GOT3 (cell line): ENCODE measurements around the gene GPRC6A.
"Not testable (repeated sequence)": the region's sequence is repeated elsewhere in the genome, so short reads cannot be mapped to it uniquely, and the experiment has no call there.

ENCODE experiments used
- DNase-seq: peaks from one replicate; lab custom pipeline; 2025; ENCODE audit warnings: mixed read lengths; lab: John Stamatoyannopoulos, UW

Gene GPRC6A, protein sequence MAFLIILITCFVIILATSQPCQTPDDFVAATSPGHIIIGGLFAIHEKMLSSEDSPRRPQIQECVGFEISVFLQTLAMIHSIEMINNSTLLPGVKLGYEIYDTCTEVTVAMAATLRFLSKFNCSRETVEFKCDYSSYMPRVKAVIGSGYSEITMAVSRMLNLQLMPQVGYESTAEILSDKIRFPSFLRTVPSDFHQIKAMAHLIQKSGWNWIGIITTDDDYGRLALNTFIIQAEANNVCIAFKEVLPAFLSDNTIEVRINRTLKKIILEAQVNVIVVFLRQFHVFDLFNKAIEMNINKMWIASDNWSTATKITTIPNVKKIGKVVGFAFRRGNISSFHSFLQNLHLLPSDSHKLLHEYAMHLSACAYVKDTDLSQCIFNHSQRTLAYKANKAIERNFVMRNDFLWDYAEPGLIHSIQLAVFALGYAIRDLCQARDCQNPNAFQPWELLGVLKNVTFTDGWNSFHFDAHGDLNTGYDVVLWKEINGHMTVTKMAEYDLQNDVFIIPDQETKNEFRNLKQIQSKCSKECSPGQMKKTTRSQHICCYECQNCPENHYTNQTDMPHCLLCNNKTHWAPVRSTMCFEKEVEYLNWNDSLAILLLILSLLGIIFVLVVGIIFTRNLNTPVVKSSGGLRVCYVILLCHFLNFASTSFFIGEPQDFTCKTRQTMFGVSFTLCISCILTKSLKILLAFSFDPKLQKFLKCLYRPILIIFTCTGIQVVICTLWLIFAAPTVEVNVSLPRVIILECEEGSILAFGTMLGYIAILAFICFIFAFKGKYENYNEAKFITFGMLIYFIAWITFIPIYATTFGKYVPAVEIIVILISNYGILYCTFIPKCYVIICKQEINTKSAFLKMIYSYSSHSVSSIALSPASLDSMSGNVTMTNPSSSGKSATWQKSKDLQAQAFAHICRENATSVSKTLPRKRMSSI

DNA sequence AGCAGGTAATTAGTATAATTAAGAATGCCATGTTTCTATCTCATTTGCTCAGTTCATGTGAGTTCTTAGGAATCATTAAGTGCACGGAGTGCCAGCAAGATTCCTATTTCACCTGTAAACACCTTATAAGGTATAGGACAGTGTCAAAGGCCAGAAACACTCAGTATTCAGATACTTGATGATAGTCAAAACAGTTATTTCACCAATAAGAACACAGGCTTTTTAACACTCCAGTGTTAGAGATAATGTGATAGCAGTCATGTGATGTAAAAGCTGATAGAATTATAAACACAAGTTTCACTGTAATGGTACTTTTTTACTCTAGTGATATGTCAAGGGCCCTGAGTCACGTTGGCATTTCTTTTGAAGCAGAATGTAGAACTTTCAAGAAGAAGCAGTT lies at the start of gene GPRC6A:
Gene GPRC6A, minus strand, starts transcription at position 101 of the 400 bp plus-strand sequence. Its CDS starts 70 bp downstream, at position 31.
- no peak for DNase-seq

DNA sequence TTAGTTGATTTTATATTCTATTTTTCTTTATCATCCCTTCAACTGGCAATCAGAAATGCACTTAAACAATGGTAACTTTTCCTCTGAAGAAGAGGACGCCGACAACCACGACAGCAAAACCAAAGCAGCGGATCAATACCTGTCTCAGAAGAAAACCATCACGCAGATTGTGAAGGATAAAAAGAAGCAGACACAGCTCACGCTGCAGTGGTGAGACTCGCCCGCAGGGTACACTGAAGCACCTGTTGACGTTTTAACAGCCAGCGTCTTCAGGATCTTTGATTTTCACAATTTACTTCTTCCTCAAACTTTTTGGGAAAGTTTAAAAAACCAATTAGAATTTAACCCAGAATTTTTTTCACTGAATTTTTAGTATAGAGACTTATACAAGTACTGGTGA lies 48.9 kb upstream of the GPRC6A start:
- no peak for DNase-seq

DNA sequence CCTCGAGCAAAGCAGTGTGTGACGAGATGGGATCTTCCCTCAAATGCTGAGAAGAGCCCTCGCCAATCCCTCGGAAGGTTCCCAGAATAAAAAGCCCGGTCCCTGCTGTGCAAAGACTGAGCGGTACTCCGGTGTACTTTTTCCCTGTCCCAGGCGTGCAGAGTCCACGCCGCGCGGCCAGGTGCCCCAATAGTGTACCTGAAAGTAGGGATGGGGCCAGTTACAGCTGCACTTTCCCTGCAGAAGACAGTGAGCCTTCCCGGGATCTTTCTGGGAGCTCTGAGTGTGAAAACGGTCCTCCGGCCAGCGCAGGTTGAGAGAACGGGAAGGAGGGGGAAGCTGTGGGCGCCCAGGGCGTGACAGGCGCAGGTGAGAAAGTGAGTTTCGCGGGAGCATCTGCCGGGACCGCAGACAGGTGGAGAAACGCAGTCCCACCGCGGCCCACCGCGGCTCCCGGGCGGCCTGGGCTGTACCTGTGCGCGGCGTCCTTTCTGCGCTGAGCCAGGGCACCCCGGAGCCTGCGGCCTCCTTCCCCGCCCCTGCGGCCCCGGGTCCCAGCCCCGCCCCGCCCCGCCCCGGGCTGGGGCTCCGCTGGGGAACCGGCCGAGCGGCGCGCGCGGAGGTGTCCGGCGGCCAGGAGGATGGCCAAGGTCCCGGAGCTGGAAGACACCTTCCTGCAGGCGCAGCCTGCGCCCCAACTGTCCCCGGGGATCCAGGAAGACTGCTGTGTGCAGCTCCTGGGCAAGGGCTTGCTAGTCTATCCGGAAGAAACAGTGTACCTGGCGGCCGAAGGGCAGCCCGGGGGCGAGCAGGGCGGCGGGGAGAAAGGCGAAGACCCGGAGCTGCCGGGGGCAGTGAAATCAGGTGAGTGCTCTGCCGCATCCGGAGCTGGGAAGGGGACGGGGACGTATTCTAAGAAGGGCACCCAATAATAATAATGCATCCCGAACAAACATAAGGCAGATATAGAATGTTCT lies 48.0 kb upstream of the GPRC6A start, which contains the start of gene RFX6:
Gene RFX6, plus strand, starts transcription at position 608 of the 977 bp plus-strand sequence. Its CDS starts 34 bp downstream, at position 642.
- DNase-seq = no peak

DNA sequence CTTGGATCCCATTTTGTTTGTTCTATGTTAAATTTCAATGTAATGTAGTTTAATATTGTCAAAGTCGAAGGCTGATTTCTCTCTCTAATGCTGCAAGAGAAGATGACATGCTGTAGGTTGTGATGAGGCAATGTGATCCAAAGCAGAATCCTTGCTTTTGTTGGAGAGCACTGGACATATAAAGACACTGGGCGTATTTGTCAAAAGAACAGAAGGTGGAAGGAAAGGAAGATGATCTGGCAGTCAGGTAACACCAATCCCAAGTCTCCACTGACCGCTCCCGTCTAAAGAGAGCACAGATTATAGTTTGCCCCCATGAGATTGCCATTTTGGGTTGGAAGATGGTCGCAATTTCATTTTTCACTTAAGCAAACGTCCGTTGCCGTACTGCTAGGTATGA lies 47.2 kb upstream of the GPRC6A start:
- DNase-seq = no peak

DNA sequence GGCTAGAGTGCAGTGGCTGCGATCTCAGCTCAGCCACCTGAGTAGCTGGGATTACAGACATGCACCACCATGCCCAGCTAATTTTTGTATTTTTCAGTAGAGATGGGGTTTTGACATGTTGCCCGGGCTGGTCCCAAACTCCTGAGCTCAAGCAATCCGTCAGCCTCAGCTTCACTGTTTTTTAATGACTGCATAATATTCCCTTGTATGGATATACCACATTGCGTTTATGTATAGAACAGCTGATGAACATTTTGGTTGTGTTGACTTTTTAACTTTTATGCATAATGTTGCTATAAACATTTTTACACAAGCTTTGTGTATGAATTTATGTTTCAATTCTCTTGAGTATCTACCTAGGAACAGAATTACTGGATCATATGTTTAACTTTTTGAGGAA lies 43.9 kb upstream of the GPRC6A start:
- DNase-seq = no peak

DNA sequence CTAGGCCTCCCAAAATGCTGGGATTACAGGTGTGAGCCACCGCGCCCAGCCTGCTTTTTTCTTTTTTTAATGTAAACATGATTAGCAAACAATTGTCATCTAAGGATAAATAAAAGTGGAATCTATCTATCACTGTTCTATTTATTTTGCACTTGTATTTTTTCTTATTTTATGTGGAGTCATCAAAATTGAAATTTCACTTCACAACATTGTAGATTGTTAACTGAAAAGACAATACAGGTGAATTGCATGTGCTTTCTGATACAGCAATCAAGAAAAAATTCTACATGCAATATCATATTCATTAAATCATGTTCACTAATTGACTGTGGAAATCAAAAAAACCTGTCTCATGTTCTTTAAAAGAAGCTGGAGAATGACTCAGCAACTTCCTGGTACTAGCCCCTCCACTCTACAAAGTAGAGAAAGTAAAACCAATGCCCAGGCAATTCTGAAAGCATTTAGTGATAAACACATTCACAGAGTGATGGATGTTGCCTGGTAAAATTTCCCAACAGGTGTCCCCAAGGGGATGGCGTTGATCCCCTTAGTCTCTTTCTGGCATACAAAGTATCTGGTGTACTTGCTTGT lies 37.5 kb upstream of the GPRC6A start:
- DNase-seq = no peak

DNA sequence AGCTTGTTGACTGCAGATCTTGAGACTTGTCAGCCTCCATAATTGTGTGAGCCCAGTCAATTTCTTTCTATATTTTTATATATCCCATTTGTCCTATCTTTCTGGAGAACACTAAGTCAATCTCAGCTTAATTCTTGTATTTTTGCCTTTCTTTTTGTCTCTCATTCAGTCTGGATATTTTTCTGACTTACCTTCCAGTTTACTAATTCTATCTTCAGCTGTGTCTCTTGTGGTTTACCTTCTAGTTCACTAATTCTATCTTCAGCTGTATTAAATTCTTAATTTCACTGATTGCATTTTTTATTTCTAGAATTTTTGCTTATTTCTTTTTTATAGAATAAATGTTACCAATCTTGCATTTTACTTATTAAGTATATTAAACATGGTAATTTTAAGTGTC lies 30.4 kb upstream of the GPRC6A start:
- no peak for DNase-seq

DNA sequence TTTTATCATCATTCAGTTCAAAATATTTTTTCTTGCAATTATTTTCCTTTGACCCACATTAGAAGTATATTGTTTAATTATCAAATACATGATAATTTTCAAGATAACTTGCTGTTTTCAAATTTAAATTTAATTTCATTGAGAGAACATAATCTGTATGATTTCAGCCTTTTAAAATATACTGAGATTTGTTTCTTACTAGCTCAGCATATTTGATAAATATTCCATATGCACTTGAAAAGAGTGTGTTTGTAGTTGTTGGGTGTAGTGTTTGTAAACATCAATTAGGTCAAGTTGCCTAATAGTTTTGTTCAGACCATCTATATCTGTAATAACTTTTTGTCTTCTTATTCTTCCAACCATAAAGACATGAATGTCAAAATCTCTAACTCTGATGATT lies 29.2 kb upstream of the GPRC6A start:
- DNase-seq = no peak

DNA sequence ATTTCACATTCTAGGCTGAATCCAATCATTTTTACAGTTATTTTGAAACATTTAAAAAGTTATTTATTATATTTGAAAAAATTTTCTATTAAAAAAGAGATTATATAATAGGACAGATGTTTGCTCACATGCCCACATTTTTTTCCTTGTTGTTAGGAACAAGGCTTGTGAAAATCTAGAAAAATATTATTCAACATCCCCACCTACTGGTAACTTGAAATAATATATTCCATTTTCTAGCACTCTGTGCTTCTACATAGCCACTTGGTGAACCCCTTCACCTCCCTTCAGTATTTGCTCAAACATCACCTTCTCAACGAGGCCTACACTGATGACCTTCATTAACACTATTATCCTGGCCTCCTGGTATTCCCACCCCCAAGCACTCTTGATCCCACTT lies 18.3 kb upstream of the GPRC6A start:
- DNase-seq = no peak

DNA sequence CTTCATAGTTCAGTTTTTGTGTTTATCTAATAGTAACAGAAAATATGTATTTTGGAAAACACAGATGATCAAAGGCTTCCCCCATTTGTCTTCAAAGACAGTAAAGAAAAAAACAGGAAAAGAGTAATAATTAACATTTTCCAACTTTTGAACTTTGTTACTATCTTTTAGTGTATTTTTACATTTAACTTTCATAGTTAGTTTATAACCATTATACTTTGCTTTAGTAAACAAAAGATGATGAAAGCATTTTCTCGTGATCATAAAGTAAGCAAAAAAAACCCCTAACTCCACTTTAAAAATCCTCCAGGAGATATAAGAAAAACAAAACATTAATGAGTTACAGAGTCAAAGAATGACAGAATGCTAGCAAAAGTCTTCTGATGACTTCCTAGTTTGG lies 13.6 kb upstream of the GPRC6A start:
- DNase-seq = no peak

DNA sequence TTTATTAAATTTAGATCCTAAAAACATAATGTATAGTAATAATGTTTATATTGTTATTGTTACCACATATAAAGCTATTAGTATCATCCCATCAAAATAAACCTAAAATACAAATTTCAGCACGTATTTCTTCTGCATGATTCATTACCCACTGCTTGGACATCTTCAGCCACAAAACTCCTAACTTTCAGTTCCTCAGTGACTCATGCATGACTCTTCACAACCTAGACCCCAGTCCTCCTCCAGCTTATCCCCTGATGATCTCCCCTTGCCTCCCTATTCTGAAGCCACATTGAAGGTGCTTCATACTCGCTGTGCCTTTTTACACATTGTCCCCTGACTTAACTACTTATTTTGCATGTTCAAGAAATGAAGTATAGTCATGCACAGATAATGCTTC lies 11.2 kb upstream of the GPRC6A start:
- DNase-seq = no peak

DNA sequence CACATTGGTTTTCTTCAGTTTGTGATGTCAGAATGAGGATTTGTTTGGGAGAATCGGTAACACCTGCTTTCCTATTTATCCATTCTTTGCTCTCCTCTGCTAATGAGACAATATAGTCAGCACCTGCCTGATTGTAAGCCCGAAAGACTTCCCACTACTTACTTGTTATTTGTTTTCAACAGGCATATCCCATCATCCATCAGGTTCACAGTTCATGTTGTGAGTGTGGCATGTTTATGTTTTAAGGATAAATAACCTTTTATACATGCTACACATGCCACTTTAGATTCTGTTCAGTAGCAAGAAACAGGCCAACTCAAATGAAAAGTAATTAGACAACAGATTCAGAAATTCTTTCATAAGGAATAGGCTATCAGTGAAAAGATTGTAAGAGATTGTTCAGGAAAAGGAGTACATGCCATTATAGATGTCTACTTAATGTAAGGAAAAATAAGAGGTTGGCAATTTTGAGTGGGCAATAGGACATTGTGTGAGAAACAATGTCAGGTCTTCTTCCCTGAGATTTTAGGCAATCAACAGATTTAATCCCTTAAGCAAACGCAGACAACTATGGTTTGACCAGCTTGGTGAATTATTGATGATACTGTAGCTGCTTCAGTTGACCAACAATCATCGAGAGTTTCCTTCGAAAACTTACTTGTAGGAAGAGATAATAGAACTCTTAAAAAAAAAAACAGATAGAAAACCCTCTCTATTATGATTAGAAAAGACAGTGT lies 7.9 kb upstream of the GPRC6A start:
- DNase-seq = no peak

DNA sequence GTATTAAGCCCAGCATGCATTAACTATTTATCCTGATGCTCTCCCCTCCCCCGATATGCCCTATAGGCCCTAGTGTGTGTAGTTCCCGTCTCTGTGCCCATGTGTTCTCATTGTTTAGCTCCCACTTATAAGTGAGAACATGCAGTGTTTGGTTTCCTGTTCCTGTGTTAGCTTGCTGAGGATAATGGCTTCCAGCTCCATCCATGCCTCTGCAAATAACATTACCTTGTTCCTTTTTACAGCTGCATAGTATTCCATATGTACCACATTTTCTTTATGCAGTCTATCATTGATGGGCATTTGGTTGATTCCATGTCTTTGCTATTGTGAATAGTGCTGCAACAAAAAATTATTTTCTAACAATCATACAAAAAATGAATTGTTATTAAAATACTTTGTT lies 5.6 kb upstream of the GPRC6A start:
- DNase-seq = not testable (repeated sequence)

DNA sequence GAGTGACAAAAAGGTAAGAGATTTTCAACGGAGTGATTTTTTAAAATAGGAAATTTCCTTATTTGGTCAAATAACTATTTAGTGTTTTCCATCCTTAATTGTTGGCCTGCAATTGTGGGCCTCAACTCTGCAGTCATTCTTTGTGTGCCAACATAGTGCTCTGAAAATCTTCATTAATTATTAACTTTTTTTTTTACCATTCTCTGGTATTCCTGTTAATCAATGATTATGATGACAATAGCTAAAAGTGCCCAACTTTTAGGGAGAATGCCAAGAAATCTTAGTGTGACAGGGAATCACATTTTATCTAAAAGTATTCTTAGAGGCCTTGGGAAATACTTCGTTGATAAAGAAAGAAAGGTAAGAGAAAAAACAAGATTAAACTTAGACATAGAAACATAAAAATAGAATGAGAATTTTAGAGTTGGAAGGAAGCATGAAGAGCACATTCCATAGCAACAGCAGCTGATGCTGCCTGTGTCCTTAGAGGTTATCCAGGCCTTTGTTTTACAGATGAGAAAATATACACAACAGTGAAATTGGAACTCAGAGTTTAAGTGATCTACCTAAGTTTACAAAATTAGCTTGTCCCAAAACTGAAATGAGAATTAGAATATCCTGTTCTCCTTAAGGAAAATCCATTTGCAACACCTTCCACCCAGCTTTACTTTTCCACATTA lies 1.2 kb downstream of the GPRC6A start:
- DNase-seq = no peak

DNA sequence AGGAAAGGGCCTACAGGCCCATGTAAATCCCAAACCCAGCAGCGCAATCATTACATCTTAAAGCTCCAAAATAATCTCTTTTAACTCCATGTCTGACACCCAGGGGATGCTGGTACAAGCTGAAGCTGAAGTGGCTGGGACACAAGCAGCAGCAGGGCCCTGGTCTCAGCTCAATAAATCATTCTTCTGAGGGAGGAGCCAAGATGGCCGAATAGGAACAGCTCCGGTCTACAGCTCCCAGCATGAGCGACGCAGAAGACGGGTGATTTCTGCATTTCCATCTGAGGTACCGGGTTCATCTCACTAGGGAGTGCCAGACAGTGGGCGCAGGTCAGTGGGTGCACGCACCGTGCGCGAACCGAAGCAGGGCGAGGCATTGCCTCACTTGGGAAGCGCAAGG lies 12.5 kb downstream of the GPRC6A start:
- DNase-seq = not testable (repeated sequence)

DNA sequence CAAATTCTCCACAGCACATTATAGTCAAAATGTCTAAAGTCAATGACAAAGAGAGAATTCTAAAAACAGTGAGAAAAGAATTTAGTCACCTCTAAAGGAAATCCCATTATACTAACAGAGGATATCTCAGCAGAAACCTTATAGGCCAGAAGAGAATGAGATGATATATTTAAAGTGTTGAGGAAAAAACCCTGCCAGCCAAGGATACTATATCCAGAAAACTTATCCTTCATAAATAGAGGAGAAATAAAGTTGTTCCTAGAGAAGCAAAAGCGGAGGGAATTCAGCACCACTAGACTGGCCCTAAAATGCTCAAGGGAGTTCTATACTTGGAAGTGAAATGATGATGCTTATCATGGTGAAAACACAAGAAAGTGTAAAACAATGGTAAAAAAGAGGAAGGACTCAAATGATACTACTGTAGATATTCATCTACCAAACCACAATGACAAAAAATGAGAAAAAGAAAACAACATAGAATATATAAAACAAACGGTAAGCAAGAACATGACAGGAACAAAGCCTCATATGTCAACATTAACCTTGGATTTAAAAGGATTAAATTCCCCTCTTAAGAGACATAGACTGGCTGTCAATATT lies 16.7 kb downstream of the GPRC6A start:
- DNase-seq = no peak

DNA sequence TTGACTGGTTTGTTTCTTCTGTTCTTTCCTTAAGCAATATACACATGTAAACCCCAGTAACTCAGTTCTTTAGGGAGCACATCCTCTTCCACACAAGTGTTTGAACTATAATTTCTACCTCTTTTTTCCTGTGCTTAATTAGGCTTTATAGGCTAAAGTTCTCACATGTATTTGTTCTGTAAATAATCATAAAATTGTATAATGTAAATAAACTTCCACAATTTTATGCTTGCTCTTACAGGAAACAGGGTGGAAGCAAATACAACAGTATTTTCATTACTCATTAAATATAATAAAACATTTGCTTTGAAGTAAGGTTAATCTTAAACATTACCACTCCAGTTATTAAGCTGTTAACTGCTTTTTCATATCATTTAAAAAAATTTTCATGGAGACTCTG lies 26.9 kb downstream of the GPRC6A start:
- no peak for DNase-seq

DNA sequence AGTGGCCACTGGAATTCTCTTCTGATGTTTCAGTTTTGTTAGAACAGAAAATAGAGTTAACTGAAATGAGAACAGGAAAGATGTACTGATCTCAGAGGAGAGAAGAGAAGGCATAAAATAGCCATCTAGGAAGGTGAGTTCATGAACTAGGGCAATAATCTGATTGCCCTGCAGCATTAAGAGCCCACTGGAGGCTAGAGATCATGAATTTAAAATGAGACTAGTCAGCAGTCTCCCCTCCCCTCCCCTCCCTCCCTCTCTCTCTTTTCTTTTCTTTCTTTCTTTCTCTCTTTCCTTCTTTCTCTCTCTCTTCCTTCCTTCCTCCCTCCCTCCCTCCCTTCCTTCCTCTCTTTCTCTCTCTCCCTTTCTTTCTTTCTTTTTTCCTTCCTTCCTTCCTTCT lies 28.9 kb downstream of the GPRC6A start:
- DNase-seq = no peak

DNA sequence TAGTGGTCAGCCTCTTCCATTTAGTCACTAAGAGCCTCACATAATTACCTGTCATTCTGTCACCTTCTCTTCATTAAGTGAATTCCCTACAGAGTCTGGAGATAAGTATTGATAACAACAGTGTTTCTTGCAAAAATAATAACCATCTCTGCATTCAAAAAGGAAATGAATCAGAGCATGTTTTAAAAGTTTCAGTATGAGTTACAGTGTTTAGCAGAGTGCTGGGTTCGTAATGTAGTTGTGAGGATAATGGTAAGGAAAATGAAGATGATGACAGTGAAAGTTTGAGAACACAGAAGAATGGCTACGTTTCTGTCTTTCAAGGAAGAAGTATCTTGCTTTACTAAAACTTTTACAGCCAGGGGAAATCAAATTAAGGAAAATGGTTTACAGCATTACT lies 31.3 kb downstream of the GPRC6A start:
- DNase-seq = no peak

DNA sequence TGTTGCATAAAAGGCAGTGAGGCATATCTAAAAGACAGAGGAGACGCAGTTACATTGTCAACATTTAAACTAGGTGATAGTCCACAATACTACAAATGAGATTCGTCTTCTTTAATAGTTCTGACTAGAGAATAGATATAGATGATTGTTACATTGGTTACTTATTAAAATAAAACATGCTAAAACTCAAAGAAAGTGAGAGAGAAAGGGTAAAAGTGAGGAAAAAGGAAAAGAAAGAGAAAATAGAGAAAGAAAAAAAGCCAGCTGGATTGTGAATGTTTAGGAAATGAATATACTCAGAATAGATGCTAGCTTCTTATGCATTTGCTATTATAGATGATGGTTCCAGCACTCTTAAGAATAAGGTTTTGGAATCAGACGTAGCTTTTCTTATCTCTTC lies 35.7 kb downstream of the GPRC6A start:
- DNase-seq = no peak
